Astrocyte of the spinal cord (primary cell): Measurements from ENCODE around the gene PLCZ1.

Experiments used
- DNase-seq: peaks from one replicate; pipeline ENCODE4 v3.0.0; 2011; ENCODE audit warnings: low read depth, low spot score
- H3K4me3 ChIP-seq: 2 replicates; pipeline ENCODE4 v1.5.1; 2011; ENCODE audit warnings: low read depth, mild to moderate bottlenecking, low read length, moderate library complexity
- in situ Hi-C: cut with HindIII; loops from 2 replicates; pipeline ENCODE4 v1.10.0; 2017; ENCODE audit warnings: low sequenced_read_pairs
- TF ChIP-seq, protein P1 (sequence below): IDR thresholded peaks from 2 replicates; pipeline ENCODE4 v1.5.1; 2012; ENCODE audit warnings: low read depth, mild to moderate bottlenecking, low read length, inconsistent platforms

The PLCZ1 gene

DNA sequence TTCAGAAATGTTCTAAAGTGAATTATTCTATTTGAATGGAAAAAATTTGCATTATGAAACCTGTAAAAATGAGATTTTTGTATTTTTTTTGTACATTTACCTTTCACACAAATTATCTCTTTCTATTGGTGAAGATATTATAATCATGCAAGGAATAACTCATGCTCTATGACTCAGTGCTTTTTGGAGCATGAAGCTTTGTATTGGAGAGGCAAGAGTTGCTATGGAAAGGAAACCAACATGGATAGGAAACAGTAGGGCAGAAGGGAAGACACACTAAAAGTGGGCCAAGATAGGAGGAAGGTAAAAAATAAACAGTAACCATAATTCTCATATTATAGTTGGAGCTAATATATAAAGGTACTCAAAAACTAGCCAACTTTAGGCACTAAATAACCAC, 79.0 kb downstream of the PLCZ1 start:
- H3K4me3 ChIP-seq = no peak overlapping the region
- TF ChIP-seq, protein P1, sequence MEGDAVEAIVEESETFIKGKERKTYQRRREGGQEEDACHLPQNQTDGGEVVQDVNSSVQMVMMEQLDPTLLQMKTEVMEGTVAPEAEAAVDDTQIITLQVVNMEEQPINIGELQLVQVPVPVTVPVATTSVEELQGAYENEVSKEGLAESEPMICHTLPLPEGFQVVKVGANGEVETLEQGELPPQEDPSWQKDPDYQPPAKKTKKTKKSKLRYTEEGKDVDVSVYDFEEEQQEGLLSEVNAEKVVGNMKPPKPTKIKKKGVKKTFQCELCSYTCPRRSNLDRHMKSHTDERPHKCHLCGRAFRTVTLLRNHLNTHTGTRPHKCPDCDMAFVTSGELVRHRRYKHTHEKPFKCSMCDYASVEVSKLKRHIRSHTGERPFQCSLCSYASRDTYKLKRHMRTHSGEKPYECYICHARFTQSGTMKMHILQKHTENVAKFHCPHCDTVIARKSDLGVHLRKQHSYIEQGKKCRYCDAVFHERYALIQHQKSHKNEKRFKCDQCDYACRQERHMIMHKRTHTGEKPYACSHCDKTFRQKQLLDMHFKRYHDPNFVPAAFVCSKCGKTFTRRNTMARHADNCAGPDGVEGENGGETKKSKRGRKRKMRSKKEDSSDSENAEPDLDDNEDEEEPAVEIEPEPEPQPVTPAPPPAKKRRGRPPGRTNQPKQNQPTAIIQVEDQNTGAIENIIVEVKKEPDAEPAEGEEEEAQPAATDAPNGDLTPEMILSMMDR = no peak
- in situ Hi-C loops = no loop called here
- no peak for DNase-seq

DNA sequence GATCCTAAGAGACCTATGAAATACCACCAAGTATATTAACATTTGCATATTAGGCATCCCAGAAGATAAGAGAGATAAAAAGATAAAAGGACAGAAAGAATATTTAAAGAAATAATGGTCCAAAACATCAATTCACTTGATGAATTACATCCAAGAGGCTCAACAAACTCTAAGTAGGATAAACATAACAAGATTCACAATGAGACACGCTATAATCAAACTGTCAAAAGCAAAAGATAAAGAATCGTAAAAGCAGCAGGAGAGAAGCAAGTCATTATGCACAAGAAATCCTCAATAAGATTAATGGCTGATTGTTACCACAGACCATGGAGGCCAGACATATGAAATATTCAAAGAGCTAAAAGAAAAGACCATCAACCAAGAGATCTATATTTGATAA, 79.6 kb downstream of the PLCZ1 start:
- DNase-seq = no peak
- TF ChIP-seq, protein P1 = no peak
- in situ Hi-C loops = no loop called here
- no peak overlapping the region for H3K4me3 ChIP-seq

DNA sequence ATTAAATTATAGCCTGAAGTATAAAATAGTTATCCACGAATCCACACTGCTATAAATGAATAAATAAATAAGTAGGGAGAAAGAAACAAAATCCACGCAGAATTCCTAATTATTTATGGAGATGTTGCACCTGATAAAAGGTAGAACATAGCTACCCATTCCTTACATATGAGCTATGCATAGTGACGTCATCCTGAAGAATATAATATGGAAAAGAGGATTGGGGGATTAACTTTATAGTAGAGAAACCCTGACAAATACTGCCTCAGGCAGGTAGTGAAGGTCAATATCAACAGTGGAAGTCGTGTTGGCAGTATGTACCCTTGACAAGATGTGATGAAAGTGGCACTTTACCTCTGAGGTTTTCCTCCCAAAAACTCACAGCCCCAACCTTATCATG, 82.5 kb downstream of the PLCZ1 start:
- no peak overlapping the region for H3K4me3 ChIP-seq
- TF ChIP-seq, protein P1 = no peak
- in situ Hi-C loops = no loop called here
- DNase-seq = no peak

DNA sequence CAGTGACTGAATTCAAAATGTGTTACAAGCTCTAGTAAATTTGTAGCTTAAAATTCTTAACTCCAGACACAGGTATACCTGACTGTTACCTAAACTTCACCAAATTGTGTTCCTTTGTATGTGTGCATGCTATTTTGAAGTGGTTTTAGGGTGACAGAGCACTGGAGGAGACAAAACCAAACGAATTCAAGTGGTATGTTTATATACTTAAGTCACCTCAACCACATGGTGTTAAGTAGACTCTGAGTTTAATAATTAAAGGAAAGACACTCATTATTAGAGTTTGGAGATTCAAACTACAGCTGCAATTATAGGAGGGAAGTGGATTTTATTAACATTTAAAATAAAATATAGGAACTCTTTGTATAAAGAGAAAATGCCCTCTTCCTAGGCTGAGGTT, 84.3 kb downstream of the PLCZ1 start:
- TF ChIP-seq, protein P1 = no peak
- in situ Hi-C loops = no loop called here
- DNase-seq = no peak
- no peak overlapping the region for H3K4me3 ChIP-seq

DNA sequence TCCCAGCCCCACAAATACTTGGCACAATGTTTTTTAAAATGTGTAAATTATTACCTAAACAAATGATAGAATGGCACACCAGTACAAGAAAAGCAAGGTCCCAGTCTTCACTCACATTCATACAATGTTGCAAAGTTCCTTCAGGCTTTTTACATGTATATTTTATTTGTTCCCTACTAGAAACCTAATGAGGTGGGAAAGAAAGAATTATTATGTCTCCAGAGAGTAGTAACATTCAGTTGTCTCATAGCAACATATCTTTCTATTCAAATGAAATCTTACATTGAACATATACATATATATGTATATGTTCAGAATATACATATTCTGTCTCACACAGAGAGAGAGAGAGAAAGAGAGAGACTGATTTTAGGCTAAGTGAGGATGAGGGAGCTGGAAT, 85.2 kb downstream of the PLCZ1 start:
- TF ChIP-seq, protein P1 = no peak
- in situ Hi-C loops = no loop called here
- no peak overlapping the region for H3K4me3 ChIP-seq
- no peak for DNase-seq

DNA sequence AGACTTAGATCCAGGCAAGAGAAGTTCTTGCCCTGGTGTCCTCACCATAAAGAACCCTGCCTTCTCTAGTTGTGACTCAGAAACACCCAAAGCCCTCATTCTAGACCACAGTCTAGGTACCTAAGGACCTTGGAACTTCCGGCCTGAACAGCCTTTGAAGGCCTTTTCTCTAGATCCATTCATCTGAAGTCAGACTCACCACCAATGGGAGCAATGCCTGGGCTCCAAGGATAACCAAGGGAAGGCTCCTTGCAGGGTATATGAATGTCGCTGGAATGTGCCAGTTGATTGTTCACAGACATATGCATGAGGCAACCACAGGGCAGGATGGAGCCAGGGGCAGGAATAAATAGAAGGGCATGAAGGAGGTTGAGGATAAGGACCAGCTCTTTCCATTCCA, 86.3 kb downstream of the PLCZ1 start:
- TF ChIP-seq, protein P1 = no peak
- no peak for DNase-seq
- no peak overlapping the region for H3K4me3 ChIP-seq
- in situ Hi-C loops = no loop called here

DNA sequence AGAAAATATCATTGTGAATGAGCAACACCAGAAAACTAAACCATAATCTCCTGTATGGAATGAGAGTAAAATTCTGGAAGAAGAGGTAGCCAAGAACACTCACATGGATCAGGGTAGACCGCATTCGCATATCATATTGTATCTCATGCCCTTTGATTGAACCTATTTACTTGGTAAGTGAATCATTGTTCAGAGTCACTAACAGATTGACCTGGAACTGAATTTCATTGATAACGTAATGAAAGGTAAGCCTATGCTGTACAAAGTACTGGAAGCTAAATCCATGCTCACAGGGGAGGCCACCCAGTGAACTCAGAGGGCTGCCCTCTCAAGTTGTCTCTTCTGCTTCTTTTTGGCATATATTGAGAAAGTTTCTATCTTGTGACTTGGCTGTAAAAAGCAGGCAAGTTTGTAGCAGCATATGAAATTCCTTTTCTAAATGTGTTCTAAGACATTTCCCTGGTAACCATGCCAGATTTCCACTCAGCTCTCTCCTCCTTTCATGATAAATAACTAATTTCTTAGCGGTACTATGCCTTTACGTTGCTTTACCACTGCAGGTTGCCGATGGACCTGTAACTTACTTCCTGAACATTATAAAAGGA, 91.4 kb downstream of the PLCZ1 start:
- in situ Hi-C loops = no loop called here
- no peak overlapping the region for H3K4me3 ChIP-seq
- DNase-seq = no peak
- TF ChIP-seq, protein P1 = no peak
